GM18861 (cell line): ENCODE measurements around the gene B3GLCT.

Experiments used
- ATAC-seq: cut with Tn5 transposase; IDR thresholded peaks from one replicate; pipeline ENCODE4 v1.9.1; 2021; ENCODE audit not compliant: unreplicated experiment

B3GLCT gene

GRCh38 chr13:31267126-31267784 lies 67.5 kb downstream of the B3GLCT start:
- no peak for ATAC-seq

- no peak for ATAC-seq
Observed at GRCh38 chr13:31274390-31274789, 74.6 kb downstream of the B3GLCT start.

GRCh38 chr13:31276421-31276820 lies 76.6 kb downstream of the B3GLCT start:
- ATAC-seq, result no peak

- ATAC-seq, result no peak
Observed at GRCh38 chr13:31278869-31279268, 79.1 kb downstream of the B3GLCT start.

- no peak for ATAC-seq
Observed at GRCh38 chr13:31282741-31283455, 83.1 kb downstream of the B3GLCT start.

- ATAC-seq, result no peak
Observed at GRCh38 chr13:31286930-31287329, 87.2 kb downstream of the B3GLCT start.

- no peak for ATAC-seq
Observed at GRCh38 chr13:31301119-31301518, 101.3 kb downstream of the B3GLCT start.

GRCh38 chr13:31310356-31310755 lies 110.6 kb downstream of the B3GLCT start:
- no peak for ATAC-seq

GRCh38 chr13:31310786-31311185 lies 111.0 kb downstream of the B3GLCT start:
- ATAC-seq, result no peak

- ATAC-seq, result no peak
Observed at GRCh38 chr13:31311921-31312320, 112.1 kb downstream of the B3GLCT start.

GRCh38 chr13:31314961-31315360 lies 115.2 kb downstream of the B3GLCT start:
- no peak for ATAC-seq

- ATAC-seq, result no peak
Observed at GRCh38 chr13:31320946-31321345, 121.2 kb downstream of the B3GLCT start.

- no peak for ATAC-seq
Observed at GRCh38 chr13:31321457-31321856, 121.7 kb downstream of the B3GLCT start.

- no peak for ATAC-seq
Observed at GRCh38 chr13:31322026-31322425, 122.3 kb downstream of the B3GLCT start.

GRCh38 chr13:31322702-31323405 lies 123.1 kb downstream of the B3GLCT start:
- ATAC-seq, result no peak

- ATAC-seq, result no peak
Observed at GRCh38 chr13:31327182-31327860, 127.5 kb downstream of the B3GLCT start.

- ATAC-seq, result no peak
Observed at GRCh38 chr13:31328549-31329235, 128.9 kb downstream of the B3GLCT start.

- ATAC-seq, result no peak
Observed at GRCh38 chr13:31330236-31330635, 130.5 kb downstream of the B3GLCT start.

- ATAC-seq, result no peak
Observed at GRCh38 chr13:31331068-31331467, 131.3 kb downstream of the B3GLCT start.

- ATAC-seq, result no peak
Observed at GRCh38 chr13:31334547-31334946, 134.8 kb downstream of the B3GLCT start.

GRCh38 chr13:31334994-31335557 lies 135.3 kb downstream of the B3GLCT start:
- no peak for ATAC-seq
